ENCODE measurements around the gene NFRKB. TPM values are rescaled to one million over a fixed set of nuclear protein-coding genes. Genes with fewer than 3 reads are reported as not detected.

The NFRKB gene
- total and polyA plus RNA-seq, 2 donors (not counting 3 experiments of a cell fraction or from before 2014, with no cell fraction given) = 21.7 to 30.6 TPM

GRCh38 chr11:129888451-129888850, 6.9 kb downstream of the NFRKB start:
- POLR2A ChIA-PET = no interaction called here
- intact Hi-C loops (cut with micrococcal nuclease) (no loop called here), dilution Hi-C loops (cut with MboI; ENCODE audit: extremely low pct_ligation_motif_present, low sequenced_read_pairs) (no loop called here)
- Histone ChIP-seq H3K9me1 (replicated peaks; ENCODE audit: control insufficient read depth, extremely low read depth, insufficient read depth, low read length) (no peaks in the 10 kb centered on the region), H3K9ac (replicated peaks; ENCODE audit: extremely low read depth, insufficient read depth, low read length) (no peak overlapping the region), H3K27me3 (ENCODE audit: control insufficient read depth in 2 of 2, insufficient read depth in 2 of 2, low read length in 2 of 2) (no peaks in the 10 kb centered on the region), H3K36me3 (ENCODE audit: control insufficient read depth in 2 of 2, extremely low read depth in 1 of 2, insufficient read depth in 2 of 2, low read length in 2 of 2) (peaks cover 21 to 33% of the 10 kb centered on the region in 2 experiments), H3K79me2 (ENCODE audit: control insufficient read depth, insufficient read depth, low read length) (peaks cover 5% of the 10 kb centered on the region), H3K4me3 (replicated peaks in 1 of 3; ENCODE audit: insufficient read depth in 1 of 3, low read depth in 1 of 3, low read length in 3 of 3) (no peak overlapping the region), H3K27ac (ENCODE audit: insufficient read depth, low read depth, low read length) (no peak overlapping the region), H3K4me2 (ENCODE audit: insufficient read depth, low read length) (no peak overlapping the region), H4K20me1 (replicated peaks; ENCODE audit: control insufficient read depth, extremely low read depth, insufficient read depth, low read length) (no peaks in the 10 kb centered on the region), H3K4me1 (ENCODE audit: control insufficient read depth, extremely low read depth, insufficient read depth, low read length) (peaks cover 3% of the 10 kb centered on the region), H2AFZ (ENCODE audit: low read depth, low read length) (no peak overlapping the region), H3K9me3 (replicated peaks; ENCODE audit: control insufficient read depth, insufficient read depth, low read length) (no peaks in the 10 kb centered on the region)
- BruUV-seq (replicated peaks) = no TSS peak
- CTCF ChIA-PET = no interaction called here
- FAIRE-seq = no peak
- TF ChIP-seq EZH2 (IDR thresholded peaks at IDR 0.05; ENCODE audit: borderline replicate concordance, low read depth, low read length, severe bottlenecking) = no peak
- no peak for TF ChIP-seq FOS (IDR thresholded peaks at IDR 0.05; ENCODE audit: borderline replicate concordance, insufficient read depth, low read length)
- TF ChIP-seq MAX (IDR thresholded peaks at IDR 0.05; ENCODE audit: insufficient read depth, insufficient read length) = no peak
- no peak for TF ChIP-seq POLR2AphosphoS5 (IDR thresholded peaks at IDR 0.05; ENCODE audit: insufficient read depth, low read depth, low read length)
- no peak for TF ChIP-seq JUN (IDR thresholded peaks at IDR 0.05; ENCODE audit: borderline replicate concordance, insufficient read depth, insufficient read length, low read depth)
- TF ChIP-seq POLR2A (IDR thresholded peaks at IDR 0.05; ENCODE audit: low read depth, low read length) = no peak
- no peak for TF ChIP-seq MYC (IDR thresholded peaks at IDR 0.05; ENCODE audit: low read depth, low read length)
- TF ChIP-seq GATA2 (IDR thresholded peaks at IDR 0.05; ENCODE audit: insufficient read depth, insufficient read length, low read depth, low read length) = no peak
- no peak for TF ChIP-seq CTCF (IDR thresholded peaks at IDR 0.05; ENCODE audit: extremely low read depth in 1 of 2, insufficient read depth in 1 of 2, low read depth in 1 of 2, low read length in 2 of 2)
- DNase-seq (ENCODE audit: low read depth, low spot score) = no peak
